PC-9 (cell line): ENCODE data around the gene TNFSF4. TPM values are rescaled to one million over a fixed set of nuclear protein-coding genes. Genes with fewer than 3 reads are reported as not detected.

ENCODE experiments used
- BruUV-seq: library from RNA; stranded (reverse); fragments of 400-500 nt; replicated peaks from 2 replicates; lab custom pipeline; 2021; lab: Mats Ljungman, UMichigan
- CTCF ChIA-PET: fragments of 300-600 bp; sonication (Branson Sonifier 250); formaldehyde crosslinking; loops from one replicate; lab custom pipeline; 2022; ENCODE audit warnings: antibody characterized with exemption; lab: Charles Lee
- POLR2A ChIA-PET: fragments of 300-600 bp; sonication (Branson Sonifier 250); formaldehyde crosslinking; loops from one replicate; lab custom pipeline; 2022; ENCODE audit warnings: antibody characterized with exemption; ENCODE audit not compliant: unreplicated experiment; lab: Charles Lee
- DNase-seq, 2 experiments: peaks; one replicate each; pipeline versions ENCODE4 v3.0.0 to v3.0.0-alpha.2; 2015 to 2022; ENCODE audit warnings: mixed read lengths in 1 of 2
- H2AFZ ChIP-seq: fragments of 200-600 bp; sonication (generic); 2 replicates; pipeline ENCODE4 v1.8.1; 2017; ENCODE audit warnings: antibody characterized with exemption
- H3F3A ChIP-seq: fragments of 200-600 bp; sonication (generic); 2 replicates; pipeline ENCODE4 v1.8.1; 2017; ENCODE audit warnings: antibody characterized with exemption, mild to moderate bottlenecking, low read depth; ENCODE audit not compliant: insufficient read depth
- H3K27ac ChIP-seq: fragments of 200-600 bp; sonication (generic); 2 replicates; pipeline ENCODE4 v1.6.1; 2016; ENCODE audit warnings: mixed run types
- H3K27me3 ChIP-seq: fragments of 200-600 bp; sonication (generic); 2 replicates; pipeline ENCODE4 v1.6.1; 2016; ENCODE audit warnings: low read depth, mixed run types; ENCODE audit not compliant: insufficient read depth
- H3K36me3 ChIP-seq: fragments of 200-600 bp; sonication (generic); 2 replicates; pipeline ENCODE4 v1.6.1; 2016; ENCODE audit warnings: low read depth, mixed run types
- H3K4me1 ChIP-seq: fragments of 200-600 bp; sonication (generic); replicated peaks from 2 replicates; pipeline ENCODE4 v1.6.1; 2016; ENCODE audit warnings: mixed run types; ENCODE audit not compliant: insufficient read depth
- H3K4me2 ChIP-seq: fragments of 200-600 bp; sonication (generic); 2 replicates; pipeline ENCODE4 v1.6.1; 2017; ENCODE audit warnings: mixed run types
- H3K4me3 ChIP-seq: fragments of 200-600 bp; sonication (generic); 2 replicates; pipeline ENCODE4 v1.6.1; 2016; ENCODE audit warnings: mixed run types
- H3K79me2 ChIP-seq: fragments of 200-600 bp; sonication (generic); 2 replicates; pipeline ENCODE4 v1.6.1; 2017; ENCODE audit warnings: low read depth, mixed run types
- H3K9me2 ChIP-seq: fragments of 200-600 bp; sonication (generic); 2 replicates; pipeline ENCODE4 v1.8.1; 2017; ENCODE audit warnings: mild to moderate bottlenecking; ENCODE audit not compliant: insufficient read depth
- H3K9me3 ChIP-seq: fragments of 200-600 bp; sonication (generic); 2 replicates; pipeline ENCODE4 v1.8.1; 2016; ENCODE audit warnings: low read depth; ENCODE audit not compliant: insufficient read depth
- H4K20me1 ChIP-seq: fragments of 200-600 bp; sonication (generic); 2 replicates; pipeline ENCODE4 v1.8.1; 2017; ENCODE audit not compliant: insufficient read depth
- EZH2 ChIP-seq: fragments of 200-600 bp; sonication (generic); IDR thresholded peaks from 2 replicates; pipeline ENCODE4 v1.8.0; 2017; ENCODE audit warnings: antibody characterized with exemption, low read depth
- intact Hi-C: fragments of 100-400 bp; cut with micrococcal nuclease; formaldehyde crosslinking; loops from one replicate; pipeline ENCODE4 v1.10.0; 2022; ENCODE audit not compliant: unreplicated experiment
- total RNA-seq: library from RNA; stranded (reverse); gene quantifications from 2 replicates; pipeline ENCODE4 v1.2.3, GENCODE V29; 2021
- TF ChIP-seq, protein P1 (sequence below): fragments of 200-600 bp; sonication (generic); conservative IDR thresholded peaks from 2 replicates; pipeline ENCODE4 v1.6.1; 2017; ENCODE audit warnings: mixed run types, antibody characterized with exemption, mild to moderate bottlenecking, moderate library complexity

The TNFSF4 gene
- total RNA-seq, 1 experiment from 2014 or later: 1.5 TPM

DNA sequence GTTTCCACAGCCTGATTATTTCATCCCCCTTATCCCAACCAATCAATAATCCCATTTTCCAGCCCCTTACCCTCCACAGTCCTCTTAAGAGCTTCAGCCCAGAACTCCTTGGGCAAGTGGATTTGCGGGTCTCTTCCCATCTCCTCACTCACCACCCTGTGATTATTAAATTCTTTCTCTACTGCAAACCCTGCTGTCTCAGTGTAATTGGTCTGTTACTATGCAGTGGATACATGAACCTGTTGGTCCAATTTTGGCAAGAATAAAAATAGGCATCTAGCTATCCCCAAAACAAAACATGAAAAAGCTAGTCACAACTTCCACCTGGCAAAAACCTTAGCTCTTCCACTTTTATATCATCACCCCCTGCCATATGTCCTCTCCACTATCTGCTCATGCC is 36.2 kb upstream of the TNFSF4 start:
- no peak overlapping the region for H2AFZ ChIP-seq
- CTCF ChIA-PET: no interaction called here

DNA sequence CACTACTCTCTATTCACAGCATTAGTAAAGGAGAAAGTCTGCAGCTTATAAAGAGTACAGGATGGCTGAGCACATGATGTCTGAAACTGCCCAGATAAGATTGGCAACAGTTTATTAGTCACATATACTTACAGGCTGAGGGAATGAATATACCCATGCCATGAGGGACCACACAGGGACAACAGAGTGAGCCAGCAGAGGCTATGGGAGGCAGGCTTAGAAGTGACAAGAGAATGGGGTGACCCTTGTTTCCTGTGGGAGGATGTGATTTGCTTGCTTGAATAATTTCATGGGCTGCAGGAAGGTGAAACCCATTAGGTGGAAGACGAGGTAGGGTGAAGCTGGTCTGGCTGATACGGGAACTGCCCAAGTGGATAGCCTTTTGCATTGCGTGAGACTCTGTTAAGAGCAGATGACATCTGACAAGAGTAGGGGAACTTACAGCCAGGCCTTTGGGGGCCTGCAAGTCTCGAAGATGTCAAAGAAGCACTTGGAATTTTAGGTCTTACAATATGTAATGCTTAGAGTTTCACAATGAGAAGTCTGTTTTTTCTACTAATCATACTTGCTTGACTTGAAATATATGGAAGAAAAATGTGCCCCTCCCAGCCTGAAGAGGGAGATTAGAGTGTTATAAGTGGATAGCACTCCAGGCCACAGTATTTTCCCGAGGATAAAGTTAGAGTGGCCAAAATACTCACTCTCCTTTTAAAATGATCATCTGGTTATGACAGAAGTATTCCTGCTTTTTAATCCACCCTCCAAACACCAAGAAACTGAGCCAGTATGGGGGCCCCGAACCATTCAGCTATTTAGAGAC is 34.6 kb upstream of the TNFSF4 start:
- Histone ChIP-seq H3K4me3 (no peak overlapping the region), H3K9me2 (peaks cover 3% of the 10 kb centered on the region; the same call in 1 of the 2 replicates), H3K9me3 (peaks cover 11% of the 10 kb centered on the region; the same call in 1 of the 2 replicates), H3K4me2 (no peak overlapping the region), H3K27me3 (no peaks in the 10 kb centered on the region), H2AFZ (no peak overlapping the region), H3K79me2 (no peaks in the 10 kb centered on the region), H3K36me3 (no peaks in the 10 kb centered on the region), H4K20me1 (no peaks in the 10 kb centered on the region), H3K4me1 (no peaks in the 10 kb centered on the region), H3F3A (no peaks in the 10 kb centered on the region), H3K27ac (no peak overlapping the region)
- BruUV-seq: no TSS peak
- ChIA-PET POLR2A (no interaction called here), CTCF (no interaction called here)
- intact Hi-C loops: no loop called here
- no peak for DNase-seq
- TF ChIP-seq, protein P1, sequence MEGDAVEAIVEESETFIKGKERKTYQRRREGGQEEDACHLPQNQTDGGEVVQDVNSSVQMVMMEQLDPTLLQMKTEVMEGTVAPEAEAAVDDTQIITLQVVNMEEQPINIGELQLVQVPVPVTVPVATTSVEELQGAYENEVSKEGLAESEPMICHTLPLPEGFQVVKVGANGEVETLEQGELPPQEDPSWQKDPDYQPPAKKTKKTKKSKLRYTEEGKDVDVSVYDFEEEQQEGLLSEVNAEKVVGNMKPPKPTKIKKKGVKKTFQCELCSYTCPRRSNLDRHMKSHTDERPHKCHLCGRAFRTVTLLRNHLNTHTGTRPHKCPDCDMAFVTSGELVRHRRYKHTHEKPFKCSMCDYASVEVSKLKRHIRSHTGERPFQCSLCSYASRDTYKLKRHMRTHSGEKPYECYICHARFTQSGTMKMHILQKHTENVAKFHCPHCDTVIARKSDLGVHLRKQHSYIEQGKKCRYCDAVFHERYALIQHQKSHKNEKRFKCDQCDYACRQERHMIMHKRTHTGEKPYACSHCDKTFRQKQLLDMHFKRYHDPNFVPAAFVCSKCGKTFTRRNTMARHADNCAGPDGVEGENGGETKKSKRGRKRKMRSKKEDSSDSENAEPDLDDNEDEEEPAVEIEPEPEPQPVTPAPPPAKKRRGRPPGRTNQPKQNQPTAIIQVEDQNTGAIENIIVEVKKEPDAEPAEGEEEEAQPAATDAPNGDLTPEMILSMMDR: no peak
- no peak for TF ChIP-seq EZH2

More for the DNA sequence above, 36.2 kb upstream of the TNFSF4 start:
- Histone ChIP-seq H3K79me2 (no peaks in the 10 kb centered on the region), H3F3A (no peaks in the 10 kb centered on the region), H3K27ac (no peak overlapping the region), H4K20me1 (no peaks in the 10 kb centered on the region), H3K4me1 (no peaks in the 10 kb centered on the region), H3K4me3 (no peak overlapping the region), H3K27me3 (no peaks in the 10 kb centered on the region), H3K36me3 (no peaks in the 10 kb centered on the region), H3K9me2 (no peaks in the 10 kb centered on the region), H3K4me2 (no peak overlapping the region), H3K9me3 (peaks cover 11% of the 10 kb centered on the region; the same call in 1 of the 2 replicates)
- TF ChIP-seq, protein P1: no peak
- no peak for TF ChIP-seq EZH2
- no TSS peak for BruUV-seq
- POLR2A ChIA-PET: no interaction called here
- intact Hi-C loops: no loop called here
- DNase-seq: no peak

DNA sequence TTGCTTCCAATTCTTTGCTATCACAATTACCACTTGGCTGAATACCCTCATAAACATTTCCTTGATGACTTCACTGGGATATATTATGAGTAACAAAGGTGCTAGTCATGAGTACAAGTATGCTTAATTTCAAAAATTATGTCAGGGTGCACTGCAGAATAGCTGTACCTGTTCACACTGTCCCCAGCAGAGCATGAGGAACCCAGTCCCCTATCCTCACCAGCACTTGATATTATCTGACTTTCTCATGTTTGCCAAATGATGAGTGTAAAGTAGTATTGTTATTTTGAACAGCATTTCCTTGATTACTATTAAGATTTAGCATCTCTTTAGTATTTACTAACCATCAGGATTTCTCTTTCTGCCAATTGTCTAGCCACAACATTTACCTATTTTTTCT is 33.5 kb upstream of the TNFSF4 start:
- intact Hi-C loops: no loop called here
- Histone ChIP-seq H3K27ac (no peak overlapping the region), H3K9me3 (peaks cover 11% of the 10 kb centered on the region; the same call in 1 of the 2 replicates), H3K9me2 (peaks cover 3% of the 10 kb centered on the region; the same call in 1 of the 2 replicates), H2AFZ (no peak overlapping the region), H3K4me2 (no peak overlapping the region), H3K36me3 (no peaks in the 10 kb centered on the region), H3K4me3 (no peak overlapping the region), H3K27me3 (no peaks in the 10 kb centered on the region), H3F3A (no peaks in the 10 kb centered on the region), H4K20me1 (no peaks in the 10 kb centered on the region), H3K79me2 (no peaks in the 10 kb centered on the region), H3K4me1 (no peaks in the 10 kb centered on the region)
- DNase-seq: no peak
- CTCF ChIA-PET: no interaction called here
- TF ChIP-seq, protein P1: no peak
- no peak for TF ChIP-seq EZH2
- BruUV-seq: no TSS peak
- POLR2A ChIA-PET: no interaction called here
